ENCODE results near the gene TSHZ2. TPM values are rescaled to one million over a fixed set of nuclear protein-coding genes. Genes with fewer than 3 reads are reported as not detected.

Gene TSHZ2
- total RNA-seq, 1 experiment from 2014 or later: 0.07 TPM

DNA sequence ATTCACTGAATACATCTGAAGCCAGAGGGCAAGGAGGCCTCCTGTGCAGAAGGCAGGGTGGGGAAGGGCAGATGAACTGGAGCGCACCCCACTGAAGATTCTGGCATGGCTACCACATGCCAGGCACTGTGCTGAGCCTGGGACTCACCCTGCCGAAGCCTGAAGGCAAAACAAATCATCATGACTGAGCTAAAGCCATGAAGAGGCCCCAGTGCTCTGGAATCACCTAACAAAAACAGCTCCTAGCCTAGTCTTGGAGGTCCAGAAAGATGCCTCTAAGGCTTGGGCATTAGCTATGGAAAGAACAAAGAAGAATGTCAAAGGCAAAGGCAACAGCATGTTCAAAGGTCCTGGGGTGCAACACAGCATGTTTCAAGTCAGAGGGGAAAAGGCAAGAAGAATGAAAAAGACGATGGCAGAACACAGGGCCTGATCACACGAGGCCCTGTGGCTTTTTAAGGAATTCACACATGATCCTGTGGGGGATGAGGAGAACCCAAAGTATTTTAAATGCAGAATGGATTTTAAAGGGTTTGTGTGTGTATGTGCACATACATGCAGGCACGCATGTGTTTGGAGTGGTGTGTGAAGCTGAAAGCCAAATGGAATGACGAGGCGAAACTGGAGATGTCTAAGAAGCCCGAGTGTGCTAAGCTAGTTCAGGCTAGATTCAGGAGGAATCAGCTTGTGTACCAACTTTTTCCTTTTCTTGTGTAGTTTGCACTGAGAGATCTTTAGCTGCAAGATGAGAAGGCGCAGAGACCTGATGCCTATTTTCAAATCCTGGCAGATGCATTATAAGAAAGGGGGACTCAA is 360.1 kb downstream of the TSHZ2 start:
- H2BK120ac ChIP-seq (ENCODE audit: low read depth, low read length, poor library complexity, severe bottlenecking): no peak overlapping the region
- no peak overlapping the region for H2BK5ac ChIP-seq (ENCODE audit: insufficient read length, low read length)
- Mint-ChIP-seq H3K36me3 (ENCODE audit: insufficient read depth in 1 of 3, low read depth in 3 of 3) (no peaks in the 10 kb centered on the region; a peak in 1 of 7 replicates), H3K9me3 (0 out of 5 replicates have a peak, but pooled peaks cover 0 to 3% of the 10 kb centered on the region in 2 experiments), H3K27ac (no peak overlapping the region), H3K27me3 (ENCODE audit: low read depth) (peaks cover 2% of the 10 kb centered on the region; the same call in 1 of the 2 replicates), H3K4me1 (peaks cover 26 to 35% of the 10 kb centered on the region in 2 experiments), H3K4me3 (no peak overlapping the region)
- no peak overlapping the region for H2AFZ ChIP-seq (ENCODE audit: low read length)
- no peak overlapping the region for H3T11ph ChIP-seq (ENCODE audit: low read length)
- H3K9ac ChIP-seq (ENCODE audit: extremely low read depth, insufficient read length, low read length): no peak overlapping the region
- H3K56ac ChIP-seq (ENCODE audit: insufficient read length, low read depth, low read length): no peak overlapping the region
- no peak overlapping the region for H3K14ac ChIP-seq (ENCODE audit: insufficient read depth, low read length)
- no peak overlapping the region for H4K5ac ChIP-seq (ENCODE audit: insufficient read length, low read depth, low read length)
- WGBS (ENCODE audit: extremely low coverage, insufficient read length, low lambda C conversion rate): no CpG with 5 or more reads among the region's 9 CpGs
- H3K27ac ChIP-seq (ENCODE audit: insufficient read length, low read depth, low read length): no peak overlapping the region
- no peaks in the 10 kb centered on the region for H3K79me1 ChIP-seq (ENCODE audit: insufficient read depth, low read depth, low read length, poor library complexity, severe bottlenecking)
- TF ChIP-seq, protein P1, sequence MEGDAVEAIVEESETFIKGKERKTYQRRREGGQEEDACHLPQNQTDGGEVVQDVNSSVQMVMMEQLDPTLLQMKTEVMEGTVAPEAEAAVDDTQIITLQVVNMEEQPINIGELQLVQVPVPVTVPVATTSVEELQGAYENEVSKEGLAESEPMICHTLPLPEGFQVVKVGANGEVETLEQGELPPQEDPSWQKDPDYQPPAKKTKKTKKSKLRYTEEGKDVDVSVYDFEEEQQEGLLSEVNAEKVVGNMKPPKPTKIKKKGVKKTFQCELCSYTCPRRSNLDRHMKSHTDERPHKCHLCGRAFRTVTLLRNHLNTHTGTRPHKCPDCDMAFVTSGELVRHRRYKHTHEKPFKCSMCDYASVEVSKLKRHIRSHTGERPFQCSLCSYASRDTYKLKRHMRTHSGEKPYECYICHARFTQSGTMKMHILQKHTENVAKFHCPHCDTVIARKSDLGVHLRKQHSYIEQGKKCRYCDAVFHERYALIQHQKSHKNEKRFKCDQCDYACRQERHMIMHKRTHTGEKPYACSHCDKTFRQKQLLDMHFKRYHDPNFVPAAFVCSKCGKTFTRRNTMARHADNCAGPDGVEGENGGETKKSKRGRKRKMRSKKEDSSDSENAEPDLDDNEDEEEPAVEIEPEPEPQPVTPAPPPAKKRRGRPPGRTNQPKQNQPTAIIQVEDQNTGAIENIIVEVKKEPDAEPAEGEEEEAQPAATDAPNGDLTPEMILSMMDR (conservative IDR thresholded peaks at IDR 0.05): no peak
- no peaks in the 10 kb centered on the region for H3K23me2 ChIP-seq (ENCODE audit: insufficient read length, low read depth, low read length, poor library complexity, severe bottlenecking)
- H2BK12ac ChIP-seq (ENCODE audit: insufficient read length, low read depth, low read length): no peak overlapping the region
- H2BK20ac ChIP-seq (ENCODE audit: low read depth, low read length, poor library complexity, severe bottlenecking): no peak overlapping the region
- H4K8ac ChIP-seq (replicated peaks; ENCODE audit: insufficient read length, low read depth, low read length): no peak overlapping the region
- no peak overlapping the region for H4K91ac ChIP-seq (ENCODE audit: insufficient read length, low read depth, low read length)
- no peak overlapping the region for H3K4me2 ChIP-seq (ENCODE audit: insufficient read depth, insufficient read length, low read length)
- no peak overlapping the region for H3K4ac ChIP-seq (ENCODE audit: low read depth, low read length)
- H3K4me1 ChIP-seq (ENCODE audit: insufficient read depth, low read length): peaks cover 10% of the 10 kb centered on the region; the same call in 1 of the 2 replicates
- no peak for DNase-seq
- H3K9me3 ChIP-seq (ENCODE audit: control insufficient read depth, low read depth, low read length): no peaks in the 10 kb centered on the region
- no peak overlapping the region for H2AK5ac ChIP-seq (ENCODE audit: insufficient read length, low read length)
- no peaks in the 10 kb centered on the region for H4K20me1 ChIP-seq (ENCODE audit: control insufficient read depth, insufficient read depth, insufficient read length)
- no peak overlapping the region for H3K18ac ChIP-seq (ENCODE audit: insufficient read length, low read depth, low read length)
- no peak overlapping the region for H2BK15ac ChIP-seq (ENCODE audit: low read depth, low read length)
- no peaks in the 10 kb centered on the region for H3K27me3 ChIP-seq (ENCODE audit: insufficient read depth, low read length)
- H3K23ac ChIP-seq (ENCODE audit: insufficient read length, low read depth, low read length): no peak overlapping the region
- no peaks in the 10 kb centered on the region for H3K79me2 ChIP-seq (ENCODE audit: insufficient read depth, low read length)

Measured in H9 (cell line).